Esophagus muscularis mucosa (tissue), 4 donors: ENCODE results near the gene CNGB1. TPM values are rescaled to one million over a fixed set of nuclear protein-coding genes. Genes with fewer than 3 reads are reported as not detected.
"Not testable (repeated sequence)": the region's sequence is repeated elsewhere in the genome, so short reads cannot be mapped to it uniquely, and the experiment has no call there.

Experiments used
- DNase-seq: peaks from one replicate; pipeline ENCODE4 v3.0.0-alpha.2; 2017; ENCODE audit errors: extremely low spot score
- H3K27ac ChIP-seq, 4 donors: fragments of 200-600 bp; sonication (generic); replicated peaks in 1 of 4; 1 replicate in 3 of 4; 2 replicates in 1 of 4; pipeline ENCODE4 v1.5.1; 2016 to 2019; ENCODE audit warnings: mild to moderate bottlenecking in 1 of 4
- H3K27me3 ChIP-seq, 4 donors: fragments of 200-600 bp; sonication (generic); one replicate each; pipeline versions ENCODE4 v1.5.1 to v1.6.0; 2016 to 2019
- H3K36me3 ChIP-seq, 4 donors: fragments of 200-600 bp; sonication (generic); one replicate each; pipeline ENCODE4 v1.5.1; 2016 to 2019
- H3K4me1 ChIP-seq, 4 donors: fragments of 200-600 bp; sonication (generic); one replicate each; pipeline ENCODE4 v1.5.1; 2016 to 2019
- H3K4me3 ChIP-seq, 4 donors: fragments of 200-600 bp; sonication (generic); 1 replicate in 2 of 4; 2 replicates in 2 of 4; pipeline ENCODE4 v1.5.1; 2016 to 2019; ENCODE audit warnings: mild to moderate bottlenecking in 4 of 4, moderate library complexity in 1 of 4
- H3K9me3 ChIP-seq, 4 donors: fragments of 200-600 bp; sonication (generic); 1 replicate in 3 of 4; 2 replicates in 1 of 4; pipeline ENCODE4 v1.5.1; 2016 to 2019
- EP300 ChIP-seq: sonication (generic); formaldehyde crosslinking; IDR thresholded peaks from one replicate; pipeline ENCODE4 v1.6.1; 2017; ENCODE audit warnings: antibody characterized with exemption
- POLR2A ChIP-seq: fragments of 450-650 bp; IDR thresholded peaks from one replicate; pipeline ENCODE4 v1.6.1; 2017; ENCODE audit warnings: antibody characterized with exemption, moderate library complexity, mild to moderate bottlenecking, low read depth
- POLR2AphosphoS5 ChIP-seq, 2 donors: sonication (generic); formaldehyde crosslinking; IDR thresholded peaks; one replicate each; pipeline ENCODE4 v1.6.1; 2017; ENCODE audit warnings: antibody characterized with exemption in 2 of 2
- WGBS: methylation state at CpG from one replicate; pipeline ENCODE4 v1.1.5; 2018; 5-methylcytosine and 5-hydroxymethylcytosine counted together
- intact Hi-C: fragments of 100-400 bp; cut with DNase I; formaldehyde crosslinking; loops from one replicate; pipeline ENCODE4 v1.15.1; 2023
- total RNA-seq, 4 donors: library from RNA; depleted of rRNA; stranded (reverse); fragments of >200 nt; gene quantifications; one replicate each; pipeline versions ENCODE4 v1.1.0 to v1.2.1, GENCODE V29; 2016
- TF ChIP-seq, protein P1 (sequence below), 3 experiments: fragments of 200-600 bp in 2 of 3; fragments of 450-650 bp in 1 of 3; sonication (generic) in 2 of 3; IDR thresholded peaks; one replicate each; pipeline ENCODE4 v1.5.1; 2017 to 2019; ENCODE audit warnings: antibody characterized with exemption in 3 of 3, mild to moderate bottlenecking in 2 of 3, moderate library complexity in 1 of 3

Gene CNGB1
- total RNA-seq, 4 donors from 2014 or later: under 0.01 to 0.97 (median 0.31) TPM

GRCh38 chr16:57981636-57982035 is 10.7 kb upstream of the CNGB1 start:
- Histone ChIP-seq H3K36me3 (no peaks in the 10 kb centered on the region), H3K27ac (no peak overlapping the region), H3K4me1 (peaks cover 14 to 25% (median 22%) of the 10 kb centered on the region in 4 donors), H3K4me3 (no peak overlapping the region), H3K27me3 (no peaks in the 10 kb centered on the region), H3K9me3 (no peaks in the 10 kb centered on the region)
- 88% methylated on average over 7 of the region's 7 CpGs for WGBS
- TF ChIP-seq POLR2A (no peak), POLR2AphosphoS5 (IDR thresholded peaks at IDR 0.05) (no peak), EP300 (no peak)
- TF ChIP-seq, protein P1, sequence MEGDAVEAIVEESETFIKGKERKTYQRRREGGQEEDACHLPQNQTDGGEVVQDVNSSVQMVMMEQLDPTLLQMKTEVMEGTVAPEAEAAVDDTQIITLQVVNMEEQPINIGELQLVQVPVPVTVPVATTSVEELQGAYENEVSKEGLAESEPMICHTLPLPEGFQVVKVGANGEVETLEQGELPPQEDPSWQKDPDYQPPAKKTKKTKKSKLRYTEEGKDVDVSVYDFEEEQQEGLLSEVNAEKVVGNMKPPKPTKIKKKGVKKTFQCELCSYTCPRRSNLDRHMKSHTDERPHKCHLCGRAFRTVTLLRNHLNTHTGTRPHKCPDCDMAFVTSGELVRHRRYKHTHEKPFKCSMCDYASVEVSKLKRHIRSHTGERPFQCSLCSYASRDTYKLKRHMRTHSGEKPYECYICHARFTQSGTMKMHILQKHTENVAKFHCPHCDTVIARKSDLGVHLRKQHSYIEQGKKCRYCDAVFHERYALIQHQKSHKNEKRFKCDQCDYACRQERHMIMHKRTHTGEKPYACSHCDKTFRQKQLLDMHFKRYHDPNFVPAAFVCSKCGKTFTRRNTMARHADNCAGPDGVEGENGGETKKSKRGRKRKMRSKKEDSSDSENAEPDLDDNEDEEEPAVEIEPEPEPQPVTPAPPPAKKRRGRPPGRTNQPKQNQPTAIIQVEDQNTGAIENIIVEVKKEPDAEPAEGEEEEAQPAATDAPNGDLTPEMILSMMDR (IDR thresholded peaks at IDR 0.05): no peak
- intact Hi-C loops: loop anchor here (10.0 kb wide), 1 partner anchor 247 kb away; the partner anchor contains the start of gene KATNB1
- DNase-seq: no peak

DNA sequence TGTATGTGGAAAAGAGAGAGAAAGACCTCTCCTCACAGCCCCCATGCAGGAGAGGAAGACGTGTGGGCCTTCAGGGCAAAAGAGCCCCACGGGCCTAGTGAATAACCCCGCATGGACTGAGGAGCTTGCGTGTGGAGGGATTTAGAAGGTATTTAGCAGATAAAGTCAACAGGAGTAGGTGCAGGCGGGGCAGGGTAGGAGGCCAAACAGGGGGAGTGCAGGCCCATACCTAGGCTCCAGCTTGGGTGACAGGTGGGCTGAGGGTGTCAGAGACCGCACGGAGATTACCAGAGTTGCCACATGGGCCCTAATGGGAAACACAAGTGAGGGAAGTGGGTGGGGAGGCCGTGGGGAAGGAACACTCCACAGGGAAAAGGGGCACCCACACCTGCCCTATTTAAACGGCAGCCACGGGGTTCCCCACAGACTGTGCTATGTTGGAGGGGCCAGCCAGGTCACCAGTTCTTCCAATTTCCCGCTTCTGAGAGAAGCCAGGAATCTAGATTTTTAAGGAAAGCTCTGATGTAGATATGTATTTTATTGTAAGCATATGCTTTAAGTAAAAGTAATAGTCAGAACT is 8.2 kb upstream of the CNGB1 start:
- 83% methylated on average over 11 of the region's 11 CpGs for WGBS
- Histone ChIP-seq H3K4me1 (peaks cover 0 to 16% (median 11%) of the 10 kb centered on the region in 4 donors), H3K4me3 (no peak overlapping the region), H3K27ac (no peak overlapping the region), H3K36me3 (no peaks in the 10 kb centered on the region), H3K9me3 (no peaks in the 10 kb centered on the region), H3K27me3 (no peaks in the 10 kb centered on the region)
- intact Hi-C loops: no loop called here
- TF ChIP-seq POLR2AphosphoS5 (IDR thresholded peaks at IDR 0.05): no peak
- TF ChIP-seq, protein P1 (IDR thresholded peaks at IDR 0.05): no peak
- TF ChIP-seq POLR2A: no peak
- TF ChIP-seq EP300: no peak
- DNase-seq: no peak

GRCh38 chr16:57978070-57978465 is 7.1 kb upstream of the CNGB1 start:
- WGBS: 94% methylated on average over 2 of the region's 2 CpGs
- peaks cover 0 to 14% (median 10%) of the 10 kb centered on the region in 4 donors for H3K4me1 ChIP-seq

GRCh38 chr16:57977418-57978069 is 6.6 kb upstream of the CNGB1 start:
- WGBS: 80% methylated on average over 6 of the region's 12 CpGs
- Histone ChIP-seq H3K36me3 (no peaks in the 10 kb centered on the region), H3K4me1 (peaks cover 0 to 14% (median 10%) of the 10 kb centered on the region in 4 donors), H3K27me3 (no peaks in the 10 kb centered on the region), H3K27ac (no peak overlapping the region), H3K4me3 (no peak overlapping the region), H3K9me3 (no peaks in the 10 kb centered on the region)
- DNase-seq: no peak
- intact Hi-C loops: no loop called here
- TF ChIP-seq, protein P1 (IDR thresholded peaks at IDR 0.05): no peak
- no peak for TF ChIP-seq POLR2AphosphoS5 (IDR thresholded peaks at IDR 0.05)
- no peak for TF ChIP-seq EP300
- TF ChIP-seq POLR2A: no peak

More at GRCh38 chr16:57978070-57978465, 7.1 kb upstream of the CNGB1 start:
- H3K9me3 ChIP-seq, H3K4me3 ChIP-seq, H3K36me3 ChIP-seq, H3K27me3 ChIP-seq, H3K27ac ChIP-seq, DNase-seq, intact Hi-C loops: not testable (repeated sequence)

DNA sequence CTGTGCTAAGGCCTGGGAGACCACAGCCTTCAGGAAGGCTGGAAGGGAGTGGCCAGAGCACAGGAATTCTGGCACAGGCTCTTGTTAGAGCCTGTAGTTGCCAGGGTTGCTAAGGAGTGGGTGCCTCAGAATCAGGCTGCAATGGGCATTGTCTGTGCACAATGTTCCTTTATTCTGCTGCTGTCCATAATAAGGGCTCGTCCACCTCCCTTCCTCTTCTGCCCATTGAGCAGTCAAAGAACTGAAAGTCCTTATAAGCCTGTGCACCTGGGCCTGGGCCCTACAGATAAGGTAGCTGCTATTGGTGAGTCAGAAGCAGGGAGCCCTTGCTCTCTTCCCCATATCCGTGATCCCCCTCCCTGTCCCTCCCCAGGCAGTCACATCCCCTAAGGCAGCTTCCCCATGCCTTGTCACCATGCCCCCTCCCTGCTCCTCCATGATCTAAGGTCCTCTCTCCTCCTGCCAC is 5.4 kb upstream of the CNGB1 start:
- 55% methylated on average over 2 of the region's 2 CpGs for WGBS
- H3K27ac ChIP-seq: peak overlapping the region in 3 of 4 donors; percentile 22 to 51 (median 31)
- DNase-seq: no peak
- H3K27me3 ChIP-seq: no peaks in the 10 kb centered on the region
- H3K9me3 ChIP-seq: no peaks in the 10 kb centered on the region
- no peaks in the 10 kb centered on the region for H3K36me3 ChIP-seq
- H3K4me1 ChIP-seq: peaks cover 0 to 14% (median 10%) of the 10 kb centered on the region in 4 donors
- H3K4me3 ChIP-seq: no peak overlapping the region
- intact Hi-C loops: no loop called here
- TF ChIP-seq, protein P1 (IDR thresholded peaks at IDR 0.05): no peak
- TF ChIP-seq POLR2AphosphoS5 (IDR thresholded peaks at IDR 0.05): no peak
